Tibial artery (tissue), 4 donors: ENCODE results near the gene TTLL7.

ENCODE experiments used
- DNase-seq, 2 donors: peaks; one replicate each; pipeline ENCODE4 v3.0.0-alpha.2; 2019
- H3K27ac ChIP-seq, 2 donors: fragments of 200-600 bp; sonication (generic) in 1 of 2; 1 replicate in 1 of 2; 2 replicates in 1 of 2; pipeline ENCODE4 v1.5.1; 2018 to 2019; ENCODE audit warnings: mild to moderate bottlenecking in 1 of 2
- H3K27me3 ChIP-seq, 2 donors: fragments of 200-600 bp; sonication (generic) in 1 of 2; one replicate each; pipeline versions ENCODE4 v1.5.1 to v1.6.0; 2016 to 2019
- H3K36me3 ChIP-seq, 3 donors: fragments of 200-600 bp; sonication (generic) in 2 of 3; one replicate each; pipeline ENCODE4 v1.5.1; 2016 to 2019; ENCODE audit warnings: mild to moderate bottlenecking in 2 of 3
- H3K4me1 ChIP-seq, 4 donors: fragments of 200-600 bp; sonication (generic) in 2 of 4; 1 replicate in 3 of 4; 2 replicates in 1 of 4; pipeline ENCODE4 v1.5.1; 2016 to 2019
- H3K4me3 ChIP-seq, 2 donors: fragments of 200-600 bp; sonication (generic) in 1 of 2; 1 replicate in 1 of 2; 2 replicates in 1 of 2; pipeline ENCODE4 v1.5.1; 2018 to 2019; ENCODE audit warnings: mild to moderate bottlenecking in 2 of 2
- H3K9me3 ChIP-seq, 3 donors: fragments of 200-600 bp; sonication (generic) in 1 of 3; one replicate each; pipeline ENCODE4 v1.5.1; 2016 to 2019
- CTCF ChIP-seq, 2 experiments: fragments of 200-600 bp in 1 of 2; fragments of 450-650 bp in 1 of 2; IDR thresholded peaks; one replicate each; pipeline ENCODE4 v1.5.1; 2017 to 2019; ENCODE audit warnings: antibody characterized with exemption in 2 of 2, mild to moderate bottlenecking in 1 of 2, moderate library complexity in 1 of 2
- intact Hi-C: fragments of 100-400 bp; cut with DNase I; formaldehyde crosslinking; loops from one replicate; pipeline ENCODE4 v1.15.0; 2023; ENCODE audit warnings: low total_unique reads

TTLL7 gene

GRCh38 chr1:84027368-84027767, 28.4 kb upstream of the TTLL7 start:
- intact Hi-C loops, result no loop called here
- no peak overlapping the region for H3K27ac ChIP-seq

GRCh38 chr1:84025966-84026365, 27.0 kb upstream of the TTLL7 start:
- no peak for DNase-seq
- no peak overlapping the region for H3K4me3 ChIP-seq

More at GRCh38 chr1:84027368-84027767, 28.4 kb upstream of the TTLL7 start:
- no peak for TF ChIP-seq CTCF (IDR thresholded peaks at IDR 0.05)
- Histone ChIP-seq H3K27me3 (no peaks in the 10 kb centered on the region), H3K4me3 (no peak overlapping the region), H3K4me1 (no peaks in the 10 kb centered on the region), H3K36me3 (no peaks in the 10 kb centered on the region), H3K9me3 (no peaks in the 10 kb centered on the region)
- DNase-seq, result no peak

GRCh38 chr1:84021822-84022221, 22.9 kb upstream of the TTLL7 start:
- Histone ChIP-seq H3K27ac (no peak overlapping the region), H3K27me3 (no peaks in the 10 kb centered on the region), H3K4me1 (peaks cover 0 to 14% (median 3%) of the 10 kb centered on the region in 4 donors), H3K36me3 (no peaks in the 10 kb centered on the region), H3K9me3 (no peaks in the 10 kb centered on the region), H3K4me3 (no peak overlapping the region)
- DNase-seq, result no peak
- TF ChIP-seq CTCF (IDR thresholded peaks at IDR 0.05), result no peak
- intact Hi-C loops, result no loop called here

More at GRCh38 chr1:84025966-84026365, 27.0 kb upstream of the TTLL7 start:
- Histone ChIP-seq H3K27ac (no peak overlapping the region), H3K9me3 (no peaks in the 10 kb centered on the region), H3K36me3 (no peaks in the 10 kb centered on the region), H3K27me3 (no peaks in the 10 kb centered on the region), H3K4me1 (no peaks in the 10 kb centered on the region)
- intact Hi-C loops, result no loop called here
- TF ChIP-seq CTCF (IDR thresholded peaks at IDR 0.05), result no peak

GRCh38 chr1:84020151-84020550, 21.2 kb upstream of the TTLL7 start:
- Histone ChIP-seq H3K4me3 (no peak overlapping the region), H3K36me3 (no peaks in the 10 kb centered on the region), H3K9me3 (no peaks in the 10 kb centered on the region), H3K4me1 (peaks cover 0 to 14% (median 3%) of the 10 kb centered on the region in 4 donors), H3K27ac (no peak overlapping the region), H3K27me3 (no peaks in the 10 kb centered on the region)
- DNase-seq, result no peak
- peak in 1 of 2 experiments; percentile 5 for TF ChIP-seq CTCF (IDR thresholded peaks at IDR 0.05)
- intact Hi-C loops, result no loop called here

- no peak overlapping the region for H3K4me3 ChIP-seq
- no peaks in the 10 kb centered on the region for H3K36me3 ChIP-seq
- H3K27ac ChIP-seq, result no peak overlapping the region
- H3K4me1 ChIP-seq, result peaks cover 0 to 14% (median 3%) of the 10 kb centered on the region in 4 donors
- no peak for DNase-seq
- no peaks in the 10 kb centered on the region for H3K27me3 ChIP-seq
- H3K9me3 ChIP-seq, result no peaks in the 10 kb centered on the region
- intact Hi-C loops, result no loop called here
- TF ChIP-seq CTCF (IDR thresholded peaks at IDR 0.05), result no peak
Measured at GRCh38 chr1:84019217-84019616, 20.3 kb upstream of the TTLL7 start.

GRCh38 chr1:84013708-84014107, 14.8 kb upstream of the TTLL7 start:
- H3K4me3 ChIP-seq, result no peak overlapping the region
- H3K27ac ChIP-seq, result no peak overlapping the region
- H3K36me3 ChIP-seq, result no peaks in the 10 kb centered on the region
- H3K27me3 ChIP-seq, result no peaks in the 10 kb centered on the region
- TF ChIP-seq CTCF (IDR thresholded peaks at IDR 0.05), result no peak
- H3K9me3 ChIP-seq, result no peaks in the 10 kb centered on the region
- no peaks in the 10 kb centered on the region for H3K4me1 ChIP-seq
- no peak for DNase-seq
- intact Hi-C loops, result no loop called here
